HL-60 (cell line): Measurements from ENCODE around the gene HLCS.

ENCODE experiments used
- DNase-seq, 2 experiments: peaks; one replicate each; pipeline ENCODE4 v3.0.0-alpha.2; 2010 to 2020; ENCODE audit warnings: low read depth in 1 of 2, low spot score in 1 of 2
- H3K27ac ChIP-seq: fragments of 250-450 bp; sonication (Bioruptor Pico); replicated peaks from 2 replicates; pipeline ENCODE4 v1.5.1; 2020; ENCODE audit warnings: mild to moderate bottlenecking, moderate library complexity
- H3K27me3 ChIP-seq: fragments of 250-450 bp; sonication (Bioruptor Pico); 2 replicates; pipeline ENCODE4 v1.5.1; 2021; ENCODE audit warnings: mild to moderate bottlenecking, moderate library complexity; ENCODE audit not compliant: insufficient read depth, poor library complexity, severe bottlenecking
- H3K4me3 ChIP-seq: replicated peaks from 2 replicates; pipeline ENCODE4 v1.5.1; 2011; ENCODE audit warnings: mild to moderate bottlenecking, control low read depth, low read length; ENCODE audit not compliant: insufficient read depth
- GABPA ChIP-seq: IDR thresholded peaks from 2 replicates; pipeline ENCODE4 v1.6.1; 2012; ENCODE audit warnings: low read depth
- POLR2AphosphoS5 ChIP-seq: IDR thresholded peaks from 2 replicates; pipeline ENCODE4 v1.6.1; 2012; ENCODE audit warnings: low read depth
- REST ChIP-seq: IDR thresholded peaks from 2 replicates; pipeline ENCODE4 v1.6.1; 2012; ENCODE audit warnings: low read depth; ENCODE audit not compliant: insufficient replicate concordance
- SPI1 ChIP-seq: IDR thresholded peaks from 2 replicates; pipeline ENCODE4 v1.6.1; 2012; ENCODE audit warnings: low read depth, mild to moderate bottlenecking, borderline replicate concordance
- TF ChIP-seq, protein P1 (sequence below): IDR thresholded peaks from one replicate; pipeline ENCODE4 v1.5.1; 2011; ENCODE audit warnings: low read length, control low read depth, inconsistent platforms; ENCODE audit not compliant: insufficient read depth

HLCS gene

GRCh38 chr21:36732761-36733160 lies 233.7 kb downstream of the HLCS start:
- H3K27me3 ChIP-seq = no peaks in the 10 kb centered on the region
- TF ChIP-seq POLR2AphosphoS5 = no peak
- no peak for TF ChIP-seq GABPA
- TF ChIP-seq, protein P1, sequence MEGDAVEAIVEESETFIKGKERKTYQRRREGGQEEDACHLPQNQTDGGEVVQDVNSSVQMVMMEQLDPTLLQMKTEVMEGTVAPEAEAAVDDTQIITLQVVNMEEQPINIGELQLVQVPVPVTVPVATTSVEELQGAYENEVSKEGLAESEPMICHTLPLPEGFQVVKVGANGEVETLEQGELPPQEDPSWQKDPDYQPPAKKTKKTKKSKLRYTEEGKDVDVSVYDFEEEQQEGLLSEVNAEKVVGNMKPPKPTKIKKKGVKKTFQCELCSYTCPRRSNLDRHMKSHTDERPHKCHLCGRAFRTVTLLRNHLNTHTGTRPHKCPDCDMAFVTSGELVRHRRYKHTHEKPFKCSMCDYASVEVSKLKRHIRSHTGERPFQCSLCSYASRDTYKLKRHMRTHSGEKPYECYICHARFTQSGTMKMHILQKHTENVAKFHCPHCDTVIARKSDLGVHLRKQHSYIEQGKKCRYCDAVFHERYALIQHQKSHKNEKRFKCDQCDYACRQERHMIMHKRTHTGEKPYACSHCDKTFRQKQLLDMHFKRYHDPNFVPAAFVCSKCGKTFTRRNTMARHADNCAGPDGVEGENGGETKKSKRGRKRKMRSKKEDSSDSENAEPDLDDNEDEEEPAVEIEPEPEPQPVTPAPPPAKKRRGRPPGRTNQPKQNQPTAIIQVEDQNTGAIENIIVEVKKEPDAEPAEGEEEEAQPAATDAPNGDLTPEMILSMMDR = no peak
- TF ChIP-seq REST = no peak
- TF ChIP-seq SPI1 = no peak
- no peak overlapping the region for H3K4me3 ChIP-seq
- H3K27ac ChIP-seq = no peak overlapping the region
- DNase-seq = no peak

GRCh38 chr21:36732217-36732616 lies 234.3 kb downstream of the HLCS start:
- no peak overlapping the region for H3K27ac ChIP-seq
- no peak for TF ChIP-seq POLR2AphosphoS5
- TF ChIP-seq, protein P1 = no peak
- no peak for TF ChIP-seq SPI1
- no peak for TF ChIP-seq REST
- TF ChIP-seq GABPA = no peak
- no peak overlapping the region for H3K4me3 ChIP-seq
- DNase-seq = no peak
- no peaks in the 10 kb centered on the region for H3K27me3 ChIP-seq

DNA sequence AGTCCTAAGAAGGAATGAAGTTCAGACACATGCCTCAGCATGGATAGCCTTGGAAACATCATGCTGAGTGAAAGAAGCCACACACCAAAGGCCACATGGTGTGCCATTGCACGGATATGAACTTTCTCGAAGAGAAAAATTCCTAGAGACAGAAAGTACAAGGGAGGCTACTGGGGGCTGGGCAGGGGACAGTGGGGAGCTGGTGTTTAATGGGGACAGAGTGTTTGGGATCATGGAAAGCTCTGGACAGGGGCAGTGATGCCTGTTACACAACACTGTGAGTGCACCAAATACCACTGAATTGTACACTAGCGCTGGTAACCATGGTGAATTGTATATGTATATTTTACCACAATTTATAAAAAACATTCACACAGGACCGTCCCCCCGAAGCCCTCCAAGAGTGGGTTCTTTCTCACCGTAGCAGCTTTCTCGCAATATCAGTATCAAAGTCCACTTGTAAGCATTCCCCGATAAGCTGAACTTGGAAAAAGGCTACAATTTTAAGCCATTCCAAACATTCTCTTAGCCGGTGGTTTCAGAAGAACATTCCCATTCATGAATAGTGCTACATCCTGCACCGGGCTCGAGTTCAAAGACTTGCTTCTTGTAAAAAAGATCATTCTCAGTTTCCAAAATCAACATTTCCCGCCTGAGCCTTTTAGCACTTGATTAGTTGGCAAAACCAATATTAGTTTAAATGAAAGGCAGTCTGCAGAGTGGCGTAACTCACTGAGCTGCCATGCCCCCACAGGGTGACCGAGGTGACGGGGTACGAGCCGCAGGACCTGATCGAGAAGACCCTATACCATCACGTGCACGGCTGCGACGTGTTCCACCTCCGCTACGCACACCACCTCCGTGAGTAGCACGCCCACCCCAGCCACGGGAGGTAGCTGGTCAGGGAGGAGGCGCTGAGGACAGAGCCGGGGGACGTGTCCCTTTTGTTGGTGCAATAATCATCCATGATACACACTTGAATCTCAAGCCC lies 235.9 kb downstream of the HLCS start:
- TF ChIP-seq, protein P1 = no peak
- TF ChIP-seq SPI1 (no peak), REST (no peak)
- no peak overlapping the region for H3K4me3 ChIP-seq
- no peak overlapping the region for H3K27ac ChIP-seq
- no peak for DNase-seq
- H3K27me3 ChIP-seq = no peaks in the 10 kb centered on the region
